ENCODE data around the gene ISYNA1.

DNA sequence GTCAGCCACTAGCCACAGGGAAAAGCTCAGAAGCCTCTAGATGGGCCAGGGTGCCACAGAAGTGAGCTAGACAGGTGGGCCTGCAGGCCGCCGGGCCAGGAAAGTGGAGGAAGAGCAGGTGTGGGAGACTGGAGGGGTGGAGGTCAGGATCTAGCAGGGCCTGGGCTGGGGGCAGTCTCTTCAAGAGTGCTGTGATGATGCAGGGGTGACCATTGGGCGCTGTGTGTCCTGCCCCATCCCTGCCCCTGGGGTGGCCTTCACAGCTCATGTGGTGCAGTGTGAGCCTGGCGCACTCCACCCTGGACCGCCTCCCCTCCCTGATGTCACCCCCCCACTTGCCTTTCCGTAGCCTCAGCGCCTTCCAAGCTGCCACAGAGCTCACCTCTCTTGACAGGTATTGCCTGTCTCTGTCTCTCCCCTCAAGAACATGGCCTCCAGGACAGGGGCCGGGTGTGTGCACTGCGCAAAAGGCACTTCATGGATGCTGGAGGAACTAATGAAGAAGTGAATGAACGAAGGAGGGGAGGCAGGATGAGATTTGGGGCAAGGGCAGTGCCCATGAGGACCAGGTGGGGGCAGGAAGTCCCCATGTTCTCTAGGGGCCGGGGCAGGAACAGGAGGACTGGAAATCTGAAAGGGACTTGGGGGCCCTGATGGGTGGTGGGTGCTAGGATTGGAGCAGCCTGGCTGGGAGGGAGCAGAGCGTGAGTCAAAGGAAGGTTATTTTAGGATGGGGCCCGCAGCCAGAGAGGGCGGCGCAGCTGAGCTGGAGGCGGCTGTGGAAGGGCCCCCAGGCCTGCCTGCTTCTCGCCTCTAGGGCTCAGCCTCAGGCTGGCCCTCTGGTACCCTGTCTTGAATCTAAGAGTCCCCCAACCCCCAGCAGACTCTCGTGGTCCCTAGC, 12.2 kb downstream of the ISYNA1 start:
- TF ChIP-seq, protein P1, sequence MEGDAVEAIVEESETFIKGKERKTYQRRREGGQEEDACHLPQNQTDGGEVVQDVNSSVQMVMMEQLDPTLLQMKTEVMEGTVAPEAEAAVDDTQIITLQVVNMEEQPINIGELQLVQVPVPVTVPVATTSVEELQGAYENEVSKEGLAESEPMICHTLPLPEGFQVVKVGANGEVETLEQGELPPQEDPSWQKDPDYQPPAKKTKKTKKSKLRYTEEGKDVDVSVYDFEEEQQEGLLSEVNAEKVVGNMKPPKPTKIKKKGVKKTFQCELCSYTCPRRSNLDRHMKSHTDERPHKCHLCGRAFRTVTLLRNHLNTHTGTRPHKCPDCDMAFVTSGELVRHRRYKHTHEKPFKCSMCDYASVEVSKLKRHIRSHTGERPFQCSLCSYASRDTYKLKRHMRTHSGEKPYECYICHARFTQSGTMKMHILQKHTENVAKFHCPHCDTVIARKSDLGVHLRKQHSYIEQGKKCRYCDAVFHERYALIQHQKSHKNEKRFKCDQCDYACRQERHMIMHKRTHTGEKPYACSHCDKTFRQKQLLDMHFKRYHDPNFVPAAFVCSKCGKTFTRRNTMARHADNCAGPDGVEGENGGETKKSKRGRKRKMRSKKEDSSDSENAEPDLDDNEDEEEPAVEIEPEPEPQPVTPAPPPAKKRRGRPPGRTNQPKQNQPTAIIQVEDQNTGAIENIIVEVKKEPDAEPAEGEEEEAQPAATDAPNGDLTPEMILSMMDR (IDR thresholded peaks at IDR 0.05), result no peak
- TF ChIP-seq EZH2 (IDR thresholded peaks at IDR 0.05; ENCODE audit: borderline replicate concordance, insufficient read depth, low read depth, low read length, poor library complexity, severe bottlenecking), result no peak
